B cell (primary cell): ENCODE results near the gene SIRT1. TPM values are rescaled to one million over a fixed set of nuclear protein-coding genes. Genes with fewer than 3 reads are reported as not detected.
A peak's percentile ranks its signal among the peaks of the same experiment; 100 is the strongest.

Source experiments
- ATAC-seq: fragments of 200-7000 bp; cut with Tn5 transposase; one replicate; pipeline ENCODE4 v1.10.0; 2021; ENCODE audit warnings: low read depth, mild to moderate bottlenecking, moderate number of reproducible peaks, moderate library complexity
- CTCF ChIA-PET: fragments of 350-600 bp; sonication (Branson Sonifier 250); formaldehyde crosslinking; loops from one replicate; lab custom pipeline; 2021; ENCODE audit warnings: antibody characterized with exemption, inconsistent platforms; lab: Charles Lee
- POLR2A ChIA-PET: fragments of 350-600 bp; sonication (Branson Sonifier 250); formaldehyde crosslinking; loops from one replicate; lab custom pipeline; 2021; ENCODE audit warnings: antibody characterized with exemption; lab: Charles Lee
- DNase-seq: peaks from one replicate; pipeline ENCODE4 v3.0.0; 2013
- H2AFZ ChIP-seq: 2 replicates; pipeline ENCODE4 v1.6.1; 2012; ENCODE audit warnings: mild to moderate bottlenecking, low read depth, low read length; ENCODE audit not compliant: insufficient read depth, poor library complexity, severe bottlenecking
- H3K27ac ChIP-seq, 2 donors: 1 replicate in 1 of 2; 2 replicates in 1 of 2; pipeline ENCODE4 v1.5.1; 2012 to 2013; ENCODE audit warnings: low read length in 2 of 2, mild to moderate bottlenecking in 2 of 2, moderate library complexity in 1 of 2
- H3K27me3 ChIP-seq, 4 experiments: fragments of 200-600 bp in 1 of 4; sonication (generic) in 1 of 4; replicated peaks in 1 of 4; 1 replicate in 2 of 4; 2 replicates in 2 of 4; pipeline versions ENCODE4 v1.6.1 to v1.7.0; 2013 to 2016; ENCODE audit warnings: low read length in 3 of 4, mild to moderate bottlenecking in 2 of 4, mixed read lengths in 1 of 4, moderate library complexity in 1 of 4; ENCODE audit not compliant: insufficient read depth in 4 of 4, control insufficient read depth in 3 of 4; ENCODE audit errors: control extremely low read depth in 1 of 4
- H3K36me3 ChIP-seq, 2 experiments: replicated peaks in 1 of 2; 1 replicate in 1 of 2; 2 replicates in 1 of 2; pipeline versions ENCODE4 v1.6.1 to v1.7.1; 2013; ENCODE audit warnings: low read length in 1 of 2; ENCODE audit not compliant: insufficient read depth in 2 of 2, control insufficient read depth in 1 of 2; ENCODE audit errors: control extremely low read depth in 1 of 2, extremely low read depth in 1 of 2
- H3K4me1 ChIP-seq, 2 donors: fragments of 200-600 bp in 1 of 2; sonication (generic) in 1 of 2; 1 replicate in 1 of 2; 2 replicates in 1 of 2; pipeline versions ENCODE4 v1.5.1 to v1.6.1; 2013 to 2017; ENCODE audit warnings: low read length in 2 of 2; ENCODE audit not compliant: control insufficient read depth in 2 of 2, insufficient read depth in 2 of 2
- H3K4me2 ChIP-seq: replicated peaks from 2 replicates; pipeline ENCODE3; 2012; ENCODE audit warnings: mild to moderate bottlenecking, low read depth, low read length; ENCODE audit not compliant: poor library complexity, severe bottlenecking
- H3K4me3 ChIP-seq, 5 experiments: fragments of 200-600 bp in 1 of 5; sonication (generic) in 1 of 5; 1 replicate in 3 of 5; 2 replicates in 2 of 5; pipeline versions ENCODE4 v1.5.1 to v1.7.0; 2011 to 2016; ENCODE audit warnings: low read length in 4 of 5, mild to moderate bottlenecking in 4 of 5, low read depth in 2 of 5, control low read depth in 1 of 5, moderate library complexity in 1 of 5; ENCODE audit not compliant: insufficient read depth in 1 of 5; ENCODE audit errors: control extremely low read depth in 1 of 5, extremely low read depth in 1 of 5
- H3K79me2 ChIP-seq: fragments of 200-600 bp; sonication (generic); one replicate; pipeline ENCODE4 v1.6.0; 2016; ENCODE audit warnings: low read length; ENCODE audit not compliant: control insufficient read depth, insufficient read depth
- H3K9ac ChIP-seq: fragments of 200-600 bp; sonication (generic); 2 replicates; pipeline ENCODE4 v1.6.1; 2017; ENCODE audit warnings: mild to moderate bottlenecking, low read length, moderate library complexity
- H3K9me3 ChIP-seq, 3 donors: one replicate each; pipeline versions ENCODE4 v1.6.1 to v1.7.1; 2013; ENCODE audit warnings: low read length in 2 of 3; ENCODE audit not compliant: control insufficient read depth in 2 of 3, insufficient read depth in 1 of 3; ENCODE audit errors: control extremely low read depth in 1 of 3
- H4K20me1 ChIP-seq: 2 replicates; pipeline ENCODE4 v1.6.0; 2012; ENCODE audit warnings: mild to moderate bottlenecking, low read length; ENCODE audit not compliant: insufficient read depth, control insufficient read depth, poor library complexity, severe bottlenecking
- H3K27ac Mint-ChIP-seq: one replicate; pipeline ENCODE4 v1.8.0; 2021; ENCODE audit warnings: mixed read lengths
- H3K27me3 Mint-ChIP-seq: one replicate; pipeline ENCODE4 v1.8.0; 2021; ENCODE audit warnings: mixed read lengths
- H3K4me1 Mint-ChIP-seq: one replicate; pipeline ENCODE4 v1.8.0; 2021; ENCODE audit warnings: mixed read lengths
- H3K4me3 Mint-ChIP-seq: one replicate; pipeline ENCODE4 v1.8.0; 2021; ENCODE audit warnings: mixed read lengths
- H3K9me3 Mint-ChIP-seq: one replicate; pipeline ENCODE4 v1.8.0; 2022; ENCODE audit warnings: mixed read lengths; ENCODE audit not compliant: insufficient read depth
- CTCF ChIP-seq: fragments of 200-600 bp; IDR thresholded peaks from one replicate; pipeline ENCODE4 v1.8.0; 2022; ENCODE audit warnings: antibody characterized with exemption, mild to moderate bottlenecking
- EZH2 ChIP-seq: IDR thresholded peaks from 2 replicates; pipeline ENCODE4 v1.6.1; 2012; ENCODE audit warnings: borderline replicate concordance, low read depth, mild to moderate bottlenecking, moderate library complexity, low read length; ENCODE audit not compliant: insufficient read depth, poor library complexity, severe bottlenecking
- WGBS: methylation state at CpG from one replicate; pipeline ENCODE4 v1.1.5; 2013; ENCODE audit warnings: missing lambda C conversion rate; ENCODE audit not compliant: insufficient coverage; 5-methylcytosine and 5-hydroxymethylcytosine counted together
- intact Hi-C: fragments of 100-400 bp; cut with micrococcal nuclease; formaldehyde crosslinking; loops from one replicate; pipeline ENCODE4 v1.10.0; 2022
- polyA plus RNA-seq: library from polyadenylated mRNA; depleted of rRNA; stranded (reverse); fragments of >200 nt; gene quantifications from 2 replicates; pipeline ENCODE4 v1.2.3, GENCODE V29; 2012
- total RNA-seq, 2 donors: library from RNA; stranded (reverse); fragments of 120-200 nt in 1 of 2; gene quantifications; 1 replicate in 1 of 2; 2 replicates in 1 of 2; pipeline versions ENCODE4 v1.2.3 to v1.2.4, GENCODE V29; 2013 to 2022

SIRT1 gene
- total and polyA plus RNA-seq, 2 donors (not counting 1 experiment from before 2014, with no cell fraction given) = 14.4 to 67.8 TPM

GRCh38 chr10:67921065-67921464, 36.6 kb downstream of the SIRT1 start:
- Histone ChIP-seq H3K9ac (no peak overlapping the region), H4K20me1 (no peaks in the 10 kb centered on the region), H3K27me3 (no peaks in the 10 kb centered on the region), H3K36me3 (peaks cover 17 to 27% of the 10 kb centered on the region in 2 experiments), H2AFZ (no peak overlapping the region), H3K4me2 (no peak overlapping the region), H3K4me1 (no peaks in the 10 kb centered on the region), H3K9me3 (no peaks in the 10 kb centered on the region), H3K79me2 (no peaks in the 10 kb centered on the region), H3K27ac (peak overlapping the region in 1 of 2 donors; percentile 16), H3K4me3 (no peak overlapping the region)
- WGBS = no CpG with 5 or more reads among the region's 1 CpG
- ChIA-PET POLR2A (no interaction called here), CTCF (interaction anchor here (1.1 kb wide), 1 partner anchor 381 kb away, joined by 4 read pairs; no protein-coding TSS in a partner anchor)
- TF ChIP-seq EZH2 = no peak
- TF ChIP-seq CTCF = no peak
- H3K4me1 Mint-ChIP-seq = no peaks in the 10 kb centered on the region
- DNase-seq = no peak
- H3K4me3 Mint-ChIP-seq = no peak overlapping the region
- no peak overlapping the region for H3K27ac Mint-ChIP-seq
- no peaks in the 10 kb centered on the region for H3K27me3 Mint-ChIP-seq
- intact Hi-C loops = no loop called here
- H3K9me3 Mint-ChIP-seq = no peaks in the 10 kb centered on the region
- ATAC-seq = no peak

- Histone ChIP-seq H3K4me2 (no peak overlapping the region), H3K27ac (no peak overlapping the region), H3K4me1 (no peaks in the 10 kb centered on the region), H3K4me3 (no peak overlapping the region), H3K9ac (no peak overlapping the region), H3K9me3 (no peaks in the 10 kb centered on the region), H3K79me2 (no peaks in the 10 kb centered on the region), H2AFZ (no peak overlapping the region), H3K27me3 (no peaks in the 10 kb centered on the region), H3K36me3 (peaks cover 17 to 36% of the 10 kb centered on the region in 2 experiments), H4K20me1 (no peaks in the 10 kb centered on the region)
- no peak overlapping the region for H3K27ac Mint-ChIP-seq
- H3K4me3 Mint-ChIP-seq = no peak overlapping the region
- intact Hi-C loops = no loop called here
- no peaks in the 10 kb centered on the region for H3K27me3 Mint-ChIP-seq
- no peaks in the 10 kb centered on the region for H3K4me1 Mint-ChIP-seq
- DNase-seq = no peak
- no peak for ATAC-seq
- ChIA-PET POLR2A (no interaction called here), CTCF (no interaction called here)
- H3K9me3 Mint-ChIP-seq = no peaks in the 10 kb centered on the region
- no peak for TF ChIP-seq EZH2
- WGBS = no CpG with 5 or more reads among the region's 5 CpGs
These were observed 39.1 kb downstream of the SIRT1 start for GRCh38 chr10:67923551-67923950.
